Trophoblast cell (in vitro differentiated cells and primary cell): ENCODE results near the gene PRSS3.
"Not testable (repeated sequence)": the region's sequence is repeated elsewhere in the genome, so short reads cannot be mapped to it uniquely, and the experiment has no call there.

ENCODE experiments used
- DNase-seq, 2 donors: peaks; one replicate each; pipeline ENCODE4 v3.0.0-alpha.2; 2016
- H2AFZ ChIP-seq: 2 replicates; pipeline ENCODE4 v1.6.1; 2013; ENCODE audit warnings: low read length, moderate library complexity, mild to moderate bottlenecking; ENCODE audit not compliant: insufficient read depth, poor library complexity
- H2AK5ac ChIP-seq: 2 replicates; pipeline ENCODE4 v1.6.1; 2013; ENCODE audit warnings: mild to moderate bottlenecking, low read length
- H2BK120ac ChIP-seq: 2 replicates; pipeline ENCODE4 v1.6.1; 2013; ENCODE audit warnings: low read length, mild to moderate bottlenecking, moderate library complexity; ENCODE audit not compliant: insufficient read depth, poor library complexity
- H2BK12ac ChIP-seq: 2 replicates; pipeline ENCODE4 v1.6.1; 2013; ENCODE audit warnings: mild to moderate bottlenecking, low read length, moderate library complexity
- H2BK5ac ChIP-seq: 2 replicates; pipeline ENCODE4 v1.6.1; 2013; ENCODE audit warnings: low read length, low read depth, moderate library complexity, mild to moderate bottlenecking; ENCODE audit not compliant: poor library complexity
- H3K14ac ChIP-seq: 2 replicates; pipeline ENCODE4 v1.6.1; 2013; ENCODE audit warnings: mild to moderate bottlenecking, low read length
- H3K18ac ChIP-seq: 2 replicates; pipeline ENCODE4 v1.6.1; 2013; ENCODE audit warnings: mild to moderate bottlenecking, low read length
- H3K23ac ChIP-seq: 2 replicates; pipeline ENCODE4 v1.6.1; 2013; ENCODE audit warnings: low read length
- H3K27ac ChIP-seq: 2 replicates; pipeline ENCODE4 v1.5.1; 2013; ENCODE audit warnings: low read depth, mild to moderate bottlenecking, inconsistent platforms, low read length, moderate library complexity
- H3K27me3 ChIP-seq: 2 replicates; pipeline ENCODE4 v1.6.1; 2013; ENCODE audit warnings: inconsistent platforms, mild to moderate bottlenecking, low read length, moderate library complexity; ENCODE audit not compliant: insufficient read depth
- H3K36me3 ChIP-seq, 2 experiments: 1 replicate in 1 of 2; 2 replicates in 1 of 2; pipeline ENCODE4 v1.6.1; 2013; ENCODE audit warnings: low read length in 2 of 2, mild to moderate bottlenecking in 2 of 2, moderate library complexity in 1 of 2; ENCODE audit not compliant: insufficient read depth in 2 of 2, control insufficient read depth in 1 of 2
- H3K4ac ChIP-seq: 2 replicates; pipeline ENCODE4 v1.6.1; 2013; ENCODE audit warnings: low read depth, mild to moderate bottlenecking, low read length, moderate library complexity
- H3K4me1 ChIP-seq, 2 experiments: 1 replicate in 1 of 2; 2 replicates in 1 of 2; pipeline ENCODE4 v1.6.1; 2013; ENCODE audit warnings: low read length in 2 of 2, mild to moderate bottlenecking in 2 of 2, moderate library complexity in 1 of 2; ENCODE audit not compliant: insufficient read depth in 2 of 2, control insufficient read depth in 1 of 2
- H3K4me2 ChIP-seq: 2 replicates; pipeline ENCODE4 v1.6.1; 2013; ENCODE audit warnings: inconsistent platforms, mild to moderate bottlenecking, low read length, moderate library complexity
- H3K4me3 ChIP-seq: 2 replicates; pipeline ENCODE4 v1.5.1; 2013; ENCODE audit warnings: mild to moderate bottlenecking, low read depth, low read length, inconsistent platforms
- H3K79me1 ChIP-seq: one replicate; pipeline ENCODE4 v1.6.1; 2013; ENCODE audit warnings: low read length
- H3K79me2 ChIP-seq: 2 replicates; pipeline ENCODE4 v1.6.1; 2013; ENCODE audit warnings: low read length, mild to moderate bottlenecking; ENCODE audit not compliant: control insufficient read depth, insufficient read depth, poor library complexity
- H3K9ac ChIP-seq: 2 replicates; pipeline ENCODE4 v1.6.1; 2013; ENCODE audit warnings: mild to moderate bottlenecking, low read length
- H3K9me3 ChIP-seq: 2 replicates; pipeline ENCODE4 v1.6.1; 2013; ENCODE audit warnings: low read depth, mild to moderate bottlenecking, control low read depth, inconsistent platforms, low read length; ENCODE audit not compliant: insufficient read depth
- H4K12ac ChIP-seq: 2 replicates; pipeline ENCODE4 v1.6.1; 2013; ENCODE audit warnings: low read depth, mild to moderate bottlenecking, low read length, moderate library complexity
- H4K8ac ChIP-seq: 2 replicates; pipeline ENCODE4 v1.6.1; 2013; ENCODE audit warnings: low read depth, mild to moderate bottlenecking, low read length, moderate library complexity
- H4K91ac ChIP-seq: one replicate; pipeline ENCODE4 v1.6.1; 2013; ENCODE audit warnings: low read depth, mild to moderate bottlenecking, low read length, moderate library complexity
- WGBS: extraction: QIAGEN DNeasy Blood & Tissue Kit; methylation state at CpG from one replicate; pipeline ENCODE4 v1.1.7; 2013; ENCODE audit warnings: missing lambda C conversion rate; ENCODE audit not compliant: insufficient read length, insufficient coverage; ENCODE audit errors: extremely low coverage; 5-methylcytosine and 5-hydroxymethylcytosine counted together

PRSS3 gene

DNA sequence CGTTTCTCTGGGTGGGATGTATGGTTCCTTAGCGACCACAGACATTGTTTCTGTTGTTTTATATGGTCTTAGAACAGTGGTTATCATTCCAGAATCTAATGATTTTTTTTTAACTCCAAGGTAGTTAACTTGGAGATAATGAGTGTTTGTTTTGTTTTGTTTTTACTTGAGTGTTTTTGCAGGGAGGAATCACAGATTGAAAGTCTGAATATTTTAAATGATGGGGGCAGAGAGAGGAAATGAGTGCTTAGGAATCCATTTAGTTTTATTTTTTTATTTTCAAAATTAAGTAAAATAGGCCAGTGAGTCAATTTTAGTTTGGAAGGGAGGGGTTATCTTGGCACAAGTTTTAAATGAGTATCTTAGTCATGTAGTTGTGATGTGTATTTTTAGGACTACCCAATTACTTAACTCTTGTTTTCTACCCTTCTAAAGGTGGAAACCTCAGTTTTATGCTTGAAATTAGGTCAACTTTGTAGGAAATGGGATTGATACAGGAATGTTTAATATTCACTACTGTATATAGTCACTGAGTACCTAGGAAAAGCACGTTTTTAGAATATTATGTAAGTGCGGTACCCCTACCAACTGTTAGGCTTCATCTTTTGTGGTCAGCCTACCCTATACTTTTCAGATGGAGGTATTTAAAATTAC is 23.6 kb downstream of the PRSS3 start:
- Histone ChIP-seq H3K79me1 (peaks cover 19% of the 10 kb centered on the region), H3K18ac (no peak overlapping the region), H2AK5ac (no peak overlapping the region), H3K9ac (no peak overlapping the region), H3K27me3 (no peaks in the 10 kb centered on the region), H3K36me3 (no peaks in the 10 kb centered on the region), H3K9me3 (no peaks in the 10 kb centered on the region), H2BK120ac (no peak overlapping the region), H3K27ac (no peak overlapping the region), H3K4me1 (peaks cover 0 to 7% of the 10 kb centered on the region in 2 experiments), H2BK12ac (no peak overlapping the region), H2BK5ac (no peak overlapping the region), H3K4ac (peak overlapping the region; percentile 96), H3K4me3 (peak overlapping the region; percentile 94), H4K8ac (no peak overlapping the region), H3K23ac (no peak overlapping the region), H4K12ac (no peak overlapping the region), H3K4me2 (peak overlapping the region; percentile 90), H4K91ac (no peak overlapping the region), H3K14ac (no peak overlapping the region), H3K79me2 (peaks cover 32% of the 10 kb centered on the region), H2AFZ (no peak overlapping the region)
- no CpG with 5 or more reads among the region's 4 CpGs for WGBS
- DNase-seq: no peak

DNA sequence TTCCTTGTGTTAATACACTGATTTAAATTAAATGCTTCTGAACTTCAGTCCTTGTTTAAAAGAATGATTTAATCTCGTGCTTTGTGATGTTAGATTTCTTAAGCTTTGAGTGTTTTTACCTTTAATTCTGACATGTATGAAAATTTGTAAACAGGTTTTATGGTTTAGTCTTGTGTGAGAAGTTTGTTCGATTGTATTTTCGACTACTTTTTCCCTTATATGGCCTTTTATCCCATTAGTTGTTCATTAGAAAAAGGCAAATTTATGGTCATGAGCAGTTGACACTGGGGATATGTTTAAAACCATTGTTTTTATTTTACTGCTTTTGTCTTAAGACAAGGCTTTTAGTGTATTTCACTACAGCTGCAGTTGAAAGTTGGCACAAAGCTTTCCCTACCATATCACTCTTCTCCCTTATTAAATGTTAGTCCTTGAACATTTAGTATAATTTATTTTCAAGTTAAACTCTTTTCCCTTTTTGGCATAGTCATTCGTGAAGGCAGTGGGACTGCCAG is 24.9 kb downstream of the PRSS3 start:
- Histone ChIP-seq H3K79me2 (peaks cover 32% of the 10 kb centered on the region), H3K4ac (no peak overlapping the region), H3K9ac (no peak overlapping the region), H3K27me3 (no peaks in the 10 kb centered on the region), H2AFZ (no peak overlapping the region), H2BK5ac (no peak overlapping the region), H4K91ac (no peak overlapping the region), H3K18ac (no peak overlapping the region), H3K4me3 (no peak overlapping the region), H3K14ac (no peak overlapping the region), H3K79me1 (peaks cover 19% of the 10 kb centered on the region), H2BK120ac (no peak overlapping the region), H3K27ac (no peak overlapping the region), H3K36me3 (peaks cover 0 to 2% of the 10 kb centered on the region in 2 experiments), H2AK5ac (no peak overlapping the region), H3K23ac (no peak overlapping the region), H2BK12ac (no peak overlapping the region), H3K4me1 (peaks cover 0 to 7% of the 10 kb centered on the region in 2 experiments), H4K8ac (no peak overlapping the region), H4K12ac (no peak overlapping the region), H3K9me3 (no peaks in the 10 kb centered on the region), H3K4me2 (no peak overlapping the region)
- WGBS: no CpG with 5 or more reads among the region's 4 CpGs
- DNase-seq: no peak

DNA sequence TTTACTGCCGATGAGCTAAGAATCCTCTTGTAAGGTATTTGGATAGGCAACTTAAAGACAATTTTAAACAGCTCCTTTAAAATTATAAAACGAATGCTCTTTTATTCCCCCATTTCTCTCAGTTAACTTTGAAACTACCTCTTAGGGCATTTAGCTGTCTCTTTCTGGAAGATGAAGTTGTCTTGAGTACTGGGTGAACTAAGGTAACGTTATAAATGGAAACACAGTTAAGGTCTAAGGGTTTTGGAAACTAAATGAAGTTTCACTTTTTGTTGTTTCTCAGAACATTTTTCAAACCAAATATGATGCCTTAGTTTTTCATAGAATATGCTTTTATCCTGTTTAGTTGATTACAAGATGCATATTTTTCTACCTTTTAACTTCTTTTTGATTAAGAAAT is 28.4 kb downstream of the PRSS3 start:
- H2AK5ac ChIP-seq: no peak overlapping the region
- no peak overlapping the region for H2AFZ ChIP-seq
- H3K79me1 ChIP-seq: no peaks in the 10 kb centered on the region
- no peak overlapping the region for H3K4me2 ChIP-seq
- no peaks in the 10 kb centered on the region for H3K27me3 ChIP-seq
- DNase-seq: no peak
- H4K8ac ChIP-seq: no peak overlapping the region
- peaks cover 0 to 3% of the 10 kb centered on the region in 2 experiments for H3K4me1 ChIP-seq
- peaks cover 0 to 8% of the 10 kb centered on the region in 2 experiments for H3K36me3 ChIP-seq
- H2BK5ac ChIP-seq: no peak overlapping the region
- no peak overlapping the region for H3K9ac ChIP-seq
- no peak overlapping the region for H3K18ac ChIP-seq
- H4K91ac ChIP-seq: no peak overlapping the region
- no peak overlapping the region for H3K4ac ChIP-seq
- no CpG with 5 or more reads among the region's 3 CpGs for WGBS
- no peak overlapping the region for H3K27ac ChIP-seq
- H2BK120ac ChIP-seq: no peak overlapping the region
- H3K79me2 ChIP-seq: peaks cover 19% of the 10 kb centered on the region
- H3K4me3 ChIP-seq: no peak overlapping the region
- no peak overlapping the region for H3K23ac ChIP-seq
- H3K9me3 ChIP-seq: no peaks in the 10 kb centered on the region
- H3K14ac ChIP-seq: no peak overlapping the region
- no peak overlapping the region for H2BK12ac ChIP-seq
- H4K12ac ChIP-seq: no peak overlapping the region

DNA sequence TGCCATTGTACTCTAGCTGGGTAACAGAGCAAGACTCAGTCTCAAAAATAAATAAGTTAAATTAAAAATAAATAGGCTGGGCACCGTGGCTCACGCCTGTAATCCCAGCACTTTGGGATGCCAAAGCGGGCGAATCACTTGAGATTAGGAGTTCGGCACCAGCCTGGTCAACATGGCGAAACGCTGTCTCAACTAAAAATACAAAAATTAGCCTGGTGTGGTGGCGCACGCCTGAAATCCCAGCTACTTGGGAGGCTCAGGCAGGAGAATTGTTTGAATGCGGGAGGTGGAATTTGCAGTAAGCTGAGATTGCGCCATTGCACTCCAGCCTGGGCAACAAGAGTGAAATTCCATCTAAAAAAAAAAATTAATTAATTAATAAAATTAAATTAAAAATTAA is 31.9 kb downstream of the PRSS3 start:
- H4K91ac ChIP-seq, H2AK5ac ChIP-seq, H3K79me1 ChIP-seq, H3K9ac ChIP-seq, H4K8ac ChIP-seq, H4K12ac ChIP-seq, H3K14ac ChIP-seq, H3K4me2 ChIP-seq, H3K27me3 ChIP-seq, H3K23ac ChIP-seq, H2BK12ac ChIP-seq, H3K27ac ChIP-seq, H3K9me3 ChIP-seq, H3K18ac ChIP-seq, H2BK120ac ChIP-seq, H2AFZ ChIP-seq, H3K4me3 ChIP-seq, H3K4me1 ChIP-seq, DNase-seq, H2BK5ac ChIP-seq: not testable (repeated sequence)
- H3K79me2 ChIP-seq: peaks cover 12% of the 10 kb centered on the region
- H3K36me3 ChIP-seq: peaks cover 0 to 11% of the 10 kb centered on the region in 2 experiments
- WGBS: no CpG with 5 or more reads among the region's 11 CpGs
- H3K4ac ChIP-seq: peak overlapping the region; percentile 85
